ENCODE data around the gene PDZD2.
"Not testable (repeated sequence)": the region's sequence is repeated elsewhere in the genome, so short reads cannot be mapped to it uniquely, and the experiment has no call there.

The PDZD2 gene

GRCh38 chr5:31732821-31733220 is 93.9 kb downstream of the PDZD2 start:
- not testable (repeated sequence) for DNase-seq (ENCODE audit: low read depth, low spot score)

GRCh38 chr5:31733371-31733770 is 94.4 kb downstream of the PDZD2 start:
- no peak for DNase-seq (ENCODE audit: low read depth, low spot score)

- DNase-seq (ENCODE audit: low read depth, low spot score) = no peak
These were observed 97.2 kb downstream of the PDZD2 start for GRCh38 chr5:31736127-31736526.

GRCh38 chr5:31738199-31738598 is 99.3 kb downstream of the PDZD2 start:
- DNase-seq (ENCODE audit: low read depth, low spot score) = no peak

GRCh38 chr5:31741496-31741895 is 102.6 kb downstream of the PDZD2 start:
- DNase-seq (ENCODE audit: low read depth, low spot score) = no peak

- DNase-seq (ENCODE audit: low read depth, low spot score) = no peak
These were observed 104.7 kb downstream of the PDZD2 start for GRCh38 chr5:31743678-31744077.

GRCh38 chr5:31748458-31749172 is 109.7 kb downstream of the PDZD2 start:
- no peak for DNase-seq (ENCODE audit: low read depth, low spot score)

GRCh38 chr5:31750215-31750614 is 111.3 kb downstream of the PDZD2 start:
- no peak for DNase-seq (ENCODE audit: low read depth, low spot score)

GRCh38 chr5:31751610-31752009 is 112.7 kb downstream of the PDZD2 start:
- DNase-seq (ENCODE audit: low read depth, low spot score) = no peak

GRCh38 chr5:31753700-31754357 is 114.9 kb downstream of the PDZD2 start:
- no peak for DNase-seq (ENCODE audit: low read depth, low spot score)

- no peak for DNase-seq (ENCODE audit: low read depth, low spot score)
These were observed 115.4 kb downstream of the PDZD2 start for GRCh38 chr5:31754358-31754704.

- no peak for DNase-seq (ENCODE audit: low read depth, low spot score)
These were observed 116.1 kb downstream of the PDZD2 start for GRCh38 chr5:31754741-31755675.

- no peak for DNase-seq (ENCODE audit: low read depth, low spot score)
These were observed 116.8 kb downstream of the PDZD2 start for GRCh38 chr5:31755676-31756230.

GRCh38 chr5:31757806-31758205 is 118.9 kb downstream of the PDZD2 start:
- DNase-seq (ENCODE audit: low read depth, low spot score) = no peak

- no peak for DNase-seq (ENCODE audit: low read depth, low spot score)
These were observed 120.0 kb downstream of the PDZD2 start for GRCh38 chr5:31758803-31759425.

- DNase-seq (ENCODE audit: low read depth, low spot score) = no peak
These were observed 121.0 kb downstream of the PDZD2 start for GRCh38 chr5:31759925-31760324.

- no peak for DNase-seq (ENCODE audit: low read depth, low spot score)
These were observed 122.9 kb downstream of the PDZD2 start for GRCh38 chr5:31761877-31762276.

- DNase-seq (ENCODE audit: low read depth, low spot score) = no peak
These were observed 124.5 kb downstream of the PDZD2 start for GRCh38 chr5:31763424-31763823.

GRCh38 chr5:31764687-31765086 is 125.8 kb downstream of the PDZD2 start:
- DNase-seq (ENCODE audit: low read depth, low spot score) = not testable (repeated sequence)

- DNase-seq (ENCODE audit: low read depth, low spot score) = no peak
These were observed 128.6 kb downstream of the PDZD2 start for GRCh38 chr5:31767335-31768031.

- no peak for DNase-seq (ENCODE audit: low read depth, low spot score)
These were observed 129.1 kb downstream of the PDZD2 start for GRCh38 chr5:31768046-31768445.
